GM18507 (cell line): ENCODE measurements around the gene ATAD3A.
"Not testable (repeated sequence)": the region's sequence is repeated elsewhere in the genome, so short reads cannot be mapped to it uniquely, and the experiment has no call there.

Experiments
- DNase-seq: peaks from one replicate; pipeline ENCODE4 v3.0.0; 2011; ENCODE audit warnings: low read depth; ENCODE audit not compliant: insufficient read length; ENCODE audit errors: extremely low spot score
- FAIRE-seq: peaks from 2 replicates; lab custom pipeline; 2011; peaks lifted over from hg19 to GRCh38; lab: Jason Lieb, UNC

Gene ATAD3A

GRCh38 chr1:1550087-1550486 lies 38.1 kb downstream of the ATAD3A start:
- DNase-seq, result no peak
- no peak for FAIRE-seq

- FAIRE-seq (no peak), DNase-seq (no peak)
Measured at GRCh38 chr1:1550591-1551432, 38.9 kb downstream of the ATAD3A start.

GRCh38 chr1:1551524-1552262 lies 39.7 kb downstream of the ATAD3A start:
- no peak for FAIRE-seq
- DNase-seq, result no peak

GRCh38 chr1:1552263-1552639 lies 40.3 kb downstream of the ATAD3A start:
- no peak for FAIRE-seq
- DNase-seq, result no peak

GRCh38 chr1:1553821-1554494 lies 42.0 kb downstream of the ATAD3A start:
- no peak for DNase-seq
- no peak for FAIRE-seq

- DNase-seq (no peak), FAIRE-seq (no peak)
Measured at GRCh38 chr1:1554550-1554925, 42.6 kb downstream of the ATAD3A start.

- DNase-seq, result no peak
- no peak for FAIRE-seq
Measured at GRCh38 chr1:1554926-1555915, 43.3 kb downstream of the ATAD3A start.

- FAIRE-seq, result no peak
- DNase-seq, result no peak
Measured at GRCh38 chr1:1556505-1556904, 44.5 kb downstream of the ATAD3A start.

GRCh38 chr1:1556961-1557360 lies 45.0 kb downstream of the ATAD3A start:
- not testable (repeated sequence) for DNase-seq, FAIRE-seq

GRCh38 chr1:1557688-1558087 lies 45.7 kb downstream of the ATAD3A start:
- not testable (repeated sequence) for DNase-seq, FAIRE-seq

- no peak for FAIRE-seq
- DNase-seq, result no peak
Measured at GRCh38 chr1:1558591-1558990, 46.6 kb downstream of the ATAD3A start.

GRCh38 chr1:1559066-1559465 lies 47.1 kb downstream of the ATAD3A start:
- DNase-seq (no peak), FAIRE-seq (no peak)

GRCh38 chr1:1560178-1560577 lies 48.2 kb downstream of the ATAD3A start:
- DNase-seq, result no peak
- FAIRE-seq, result no peak

GRCh38 chr1:1561801-1562470 lies 50.0 kb downstream of the ATAD3A start:
- DNase-seq, result no peak
- no peak for FAIRE-seq

GRCh38 chr1:1562556-1563195 lies 50.7 kb downstream of the ATAD3A start:
- DNase-seq (no peak), FAIRE-seq (no peak)

GRCh38 chr1:1563688-1564087 lies 51.7 kb downstream of the ATAD3A start:
- no peak for FAIRE-seq
- DNase-seq, result no peak

GRCh38 chr1:1564268-1564667 lies 52.3 kb downstream of the ATAD3A start:
- DNase-seq, result no peak
- no peak for FAIRE-seq

- DNase-seq (no peak), FAIRE-seq (no peak)
Measured at GRCh38 chr1:1565340-1565739, 53.4 kb downstream of the ATAD3A start.
